Adrenal gland (tissue), 5 donors: ENCODE results near the gene GTF2IRD1.

ENCODE experiments used
- CTCF ChIP-seq, 6 experiments: fragments of 450-650 bp in 4 of 6; fragments of 200-600 bp in 2 of 6; sonication (generic) in 1 of 6; IDR thresholded peaks; 1 replicate in 5 of 6; 2 replicates in 1 of 6; pipeline versions ENCODE4 v1.5.1 to v1.8.0; 2016 to 2021; ENCODE audit warnings: antibody characterized with exemption in 6 of 6, mild to moderate bottlenecking in 2 of 6, moderate library complexity in 1 of 6
- POLR2A ChIP-seq, 2 donors: fragments of 450-650 bp; IDR thresholded peaks; one replicate each; pipeline ENCODE4 v1.6.1; 2017; ENCODE audit warnings: antibody characterized with exemption in 2 of 2, mild to moderate bottlenecking in 2 of 2, moderate library complexity in 1 of 2
- donor health status: DM: no; HTN: no; CAD: no.

- TF ChIP-seq CTCF (IDR thresholded peaks at IDR 0.05): peak in 1 of 6 experiments; percentile 25
- no peak for TF ChIP-seq POLR2A (IDR thresholded peaks at IDR 0.05)
These were observed 27.9 kb downstream of the GTF2IRD1 start for GRCh38 chr7:74481458-74482196.
